Stimulated activated CD4-positive, alpha-beta T cell treated with anti-CD3 and anti-CD28 coated beads, Interleukin-1b, Interleukin-23, amount 100 ng/mL, for 4 hours (primary cell): Measurements from ENCODE around the gene PTPRN2.
"Not testable (repeated sequence)": the region's sequence is repeated elsewhere in the genome, so short reads cannot be mapped to it uniquely, and the experiment has no call there.

Source experiments
- DNase-seq, 2 donors: peaks; one replicate each; pipeline ENCODE4 v3.0.0-alpha.2; 2020; ENCODE audit warnings: low read depth in 2 of 2

Gene PTPRN2

DNA sequence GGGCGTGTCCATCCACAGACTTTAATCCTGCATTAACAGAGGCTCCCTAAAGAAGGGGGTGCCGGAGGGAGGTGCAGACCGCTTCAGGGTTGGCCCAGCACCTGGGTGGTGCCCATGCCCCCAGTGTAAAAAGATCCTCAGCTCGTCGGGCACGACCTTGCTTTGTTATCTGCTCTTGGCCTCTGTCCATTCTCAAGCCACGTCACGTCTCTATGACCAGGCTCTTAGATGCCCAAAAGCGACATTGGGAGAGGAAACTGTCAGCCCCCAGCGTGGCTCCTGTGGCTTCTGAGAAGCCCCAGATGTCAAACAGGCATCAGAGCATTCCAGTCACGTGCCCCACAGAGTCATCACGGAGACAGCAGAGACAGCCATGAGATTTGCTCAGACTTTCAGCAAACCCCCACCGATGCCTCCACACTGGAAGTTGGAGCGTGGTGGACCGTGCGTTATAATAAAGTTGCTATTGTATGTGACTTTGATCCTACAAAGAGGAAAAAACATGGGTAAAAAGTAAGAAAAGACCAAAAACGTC lies 55.5 kb downstream of the PTPRN2 start:
- DNase-seq: no peak

DNA sequence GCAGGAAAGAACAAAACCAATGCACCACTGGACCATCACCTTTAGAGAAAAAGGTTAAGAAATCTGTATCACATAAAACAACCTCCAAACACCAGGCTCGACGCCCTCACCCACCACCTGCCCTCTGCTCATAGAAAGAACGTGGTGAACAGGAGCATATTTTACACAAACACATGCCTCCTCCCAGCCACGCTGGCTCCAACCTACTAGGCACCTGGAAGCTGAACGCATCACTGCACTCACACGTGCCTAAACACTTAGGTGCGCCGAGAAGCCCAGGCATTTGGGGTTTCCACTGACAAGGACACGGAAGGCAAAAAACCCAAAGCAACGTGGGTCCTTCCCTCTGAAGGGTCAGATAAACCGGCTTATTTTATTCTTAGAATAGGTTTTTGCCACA lies 56.0 kb downstream of the PTPRN2 start:
- no peak for DNase-seq

DNA sequence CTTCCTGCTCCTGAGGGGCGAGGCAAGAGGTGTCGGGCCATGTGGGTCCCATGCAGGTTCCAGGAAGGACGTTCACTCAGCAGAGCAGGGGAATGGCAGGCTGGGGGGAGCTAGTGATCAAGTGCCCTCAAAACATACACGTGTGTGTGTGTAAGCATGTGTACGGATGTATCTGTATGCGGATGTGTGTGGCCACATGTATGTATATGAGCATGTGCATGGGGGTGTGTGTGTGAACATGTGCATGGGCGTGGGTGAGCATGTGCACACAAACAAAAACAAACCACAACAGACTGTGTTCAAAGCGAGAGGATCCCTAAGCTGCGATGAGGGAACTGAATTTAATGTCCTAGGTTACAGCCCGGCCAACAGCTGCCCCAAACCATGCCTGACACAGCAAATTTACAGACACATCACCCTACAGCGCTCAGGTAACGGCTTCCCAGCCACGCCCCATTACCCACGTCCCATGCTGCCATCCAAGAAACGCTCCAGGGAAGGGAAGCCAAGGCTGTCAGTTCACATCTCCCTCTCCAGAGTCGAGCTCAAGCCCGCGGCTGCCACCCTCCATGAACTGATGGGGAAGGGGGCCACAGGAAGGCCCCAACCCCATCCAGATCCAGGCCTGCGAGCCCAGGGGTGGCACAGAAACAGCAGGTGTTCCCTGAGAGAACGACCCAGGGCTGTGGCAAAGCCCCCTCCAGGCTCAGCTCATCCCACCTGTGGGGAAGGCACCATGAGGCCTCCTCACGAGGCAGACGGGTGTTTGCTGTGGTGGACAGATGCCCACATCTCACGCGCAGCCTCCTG lies 56.6 kb downstream of the PTPRN2 start:
- no peak for DNase-seq

DNA sequence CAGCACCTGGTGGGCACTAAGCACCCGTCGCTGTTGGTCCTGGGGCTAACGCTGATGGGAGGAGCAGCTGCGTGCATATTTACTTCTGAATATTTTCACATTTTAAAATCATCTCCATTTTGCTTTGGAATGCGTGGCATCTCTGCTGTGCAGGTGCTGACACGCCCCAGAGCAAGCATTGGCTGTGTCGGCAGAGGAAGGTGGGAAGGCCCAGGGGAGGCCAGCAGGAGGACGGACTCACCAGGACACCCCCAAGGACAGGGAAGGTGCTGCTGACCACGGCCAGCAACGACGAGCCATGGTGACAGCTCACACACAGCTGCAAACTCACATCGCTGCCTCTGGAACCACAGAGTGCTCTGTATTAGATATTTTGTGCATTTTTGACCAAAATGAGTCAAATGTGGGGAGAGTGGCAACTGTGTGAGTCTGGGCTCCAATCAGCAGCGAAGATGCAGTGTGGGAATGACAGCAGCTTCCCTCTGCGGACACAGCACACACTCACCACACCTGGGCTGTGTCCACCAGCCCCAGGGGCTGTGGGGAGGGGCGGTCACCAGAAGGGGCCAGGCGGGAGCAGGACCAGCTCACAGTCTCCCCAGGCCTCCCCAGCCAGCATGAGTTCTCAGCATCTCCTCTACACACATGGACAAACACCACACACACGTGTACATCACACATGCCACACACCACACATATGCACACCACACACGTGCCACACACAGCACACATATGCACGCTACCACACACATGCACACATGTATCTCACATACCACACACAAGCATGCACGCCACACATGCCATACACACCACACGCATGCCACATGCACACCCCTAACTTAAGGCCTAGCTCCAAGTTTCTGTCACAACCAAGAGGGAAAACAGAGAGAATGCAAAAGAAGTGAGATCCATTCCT lies 58.2 kb downstream of the PTPRN2 start:
- DNase-seq: no peak

DNA sequence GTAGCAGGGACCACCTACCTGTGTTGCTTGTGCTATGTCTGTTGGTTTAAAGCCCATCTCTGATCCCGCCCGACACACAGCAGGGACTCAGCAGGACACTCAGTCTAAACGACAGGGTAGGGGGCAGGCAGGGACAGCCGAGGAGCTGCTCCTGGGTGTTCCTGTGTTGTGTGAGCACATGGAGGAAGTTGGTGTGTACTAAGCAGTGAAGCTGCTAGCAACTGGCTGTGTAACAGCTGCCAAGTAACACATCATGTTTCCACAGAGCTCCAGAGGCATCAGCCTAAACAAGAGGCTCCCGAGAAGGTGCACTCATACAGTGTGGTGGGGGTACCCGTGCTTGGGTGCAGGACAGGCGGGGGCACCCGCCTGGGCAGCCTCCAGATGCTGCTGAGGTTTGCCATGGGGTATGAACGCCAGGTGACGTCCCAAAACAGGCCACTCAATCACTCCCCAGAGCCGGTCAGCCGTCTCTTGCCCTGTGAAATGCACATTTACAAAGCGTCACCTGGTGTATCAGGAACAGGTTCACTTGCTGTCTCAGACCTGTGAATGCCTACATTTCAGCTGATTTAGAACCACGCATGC lies 59.6 kb downstream of the PTPRN2 start:
- DNase-seq: no peak

DNA sequence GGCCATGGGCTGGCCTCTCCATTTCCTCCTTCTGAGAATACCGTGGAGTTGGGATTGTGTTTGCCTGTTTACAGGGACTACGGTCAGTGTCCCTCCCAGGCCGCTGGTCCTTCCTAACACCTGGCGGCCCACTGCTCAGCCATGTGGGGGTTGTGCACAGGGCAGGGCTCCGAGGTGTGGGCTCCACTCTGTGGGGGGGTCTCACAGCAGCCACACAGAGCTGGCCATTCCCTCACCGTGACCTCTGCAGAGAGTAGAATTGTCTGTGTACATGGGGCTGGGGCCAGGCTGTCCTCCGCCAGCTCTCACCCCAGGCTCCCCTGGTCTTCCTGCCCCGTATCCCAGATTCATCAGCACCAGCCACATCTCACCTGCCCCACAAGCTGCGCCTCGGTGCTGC lies 60.1 kb downstream of the PTPRN2 start:
- no peak for DNase-seq

DNA sequence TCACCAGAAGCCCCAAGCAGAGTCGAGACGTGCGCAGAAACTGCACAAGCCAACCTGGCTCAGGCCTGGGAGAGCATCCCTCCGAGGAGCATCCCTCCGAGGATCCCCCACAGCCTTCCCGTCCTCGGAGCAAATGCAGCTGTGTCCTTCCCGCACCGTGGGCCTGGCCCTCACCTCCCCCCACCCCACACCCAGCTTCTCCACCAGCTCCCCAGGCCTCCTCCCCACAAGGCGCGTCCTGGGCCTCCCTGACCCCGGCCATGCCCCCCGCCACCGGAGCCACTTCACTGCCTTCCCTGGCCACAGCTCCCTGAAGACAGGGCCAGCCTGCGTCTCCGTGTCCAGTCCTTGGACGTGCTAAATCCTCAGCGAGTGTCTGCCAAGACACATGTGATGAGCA lies 60.6 kb downstream of the PTPRN2 start:
- DNase-seq: no peak

DNA sequence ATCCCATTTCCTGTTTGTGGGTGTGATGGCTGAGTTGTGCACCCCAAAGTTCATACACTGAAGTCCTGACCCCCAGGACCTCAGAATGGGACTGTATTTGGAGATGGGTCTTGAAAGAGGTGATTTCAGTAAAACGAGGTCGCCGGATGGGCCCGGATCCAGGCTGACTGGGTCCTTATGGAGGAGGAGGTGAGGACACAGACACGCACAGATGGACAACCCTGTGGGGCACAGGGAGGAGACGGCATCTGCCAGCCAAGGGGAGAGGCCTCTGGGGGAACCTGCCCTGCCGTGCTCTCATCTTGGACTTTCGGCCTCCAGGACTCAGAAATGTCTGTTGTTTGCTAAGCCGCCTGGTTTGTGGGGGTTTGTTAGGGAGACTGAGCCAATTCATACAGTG lies 61.1 kb downstream of the PTPRN2 start:
- no peak for DNase-seq

DNA sequence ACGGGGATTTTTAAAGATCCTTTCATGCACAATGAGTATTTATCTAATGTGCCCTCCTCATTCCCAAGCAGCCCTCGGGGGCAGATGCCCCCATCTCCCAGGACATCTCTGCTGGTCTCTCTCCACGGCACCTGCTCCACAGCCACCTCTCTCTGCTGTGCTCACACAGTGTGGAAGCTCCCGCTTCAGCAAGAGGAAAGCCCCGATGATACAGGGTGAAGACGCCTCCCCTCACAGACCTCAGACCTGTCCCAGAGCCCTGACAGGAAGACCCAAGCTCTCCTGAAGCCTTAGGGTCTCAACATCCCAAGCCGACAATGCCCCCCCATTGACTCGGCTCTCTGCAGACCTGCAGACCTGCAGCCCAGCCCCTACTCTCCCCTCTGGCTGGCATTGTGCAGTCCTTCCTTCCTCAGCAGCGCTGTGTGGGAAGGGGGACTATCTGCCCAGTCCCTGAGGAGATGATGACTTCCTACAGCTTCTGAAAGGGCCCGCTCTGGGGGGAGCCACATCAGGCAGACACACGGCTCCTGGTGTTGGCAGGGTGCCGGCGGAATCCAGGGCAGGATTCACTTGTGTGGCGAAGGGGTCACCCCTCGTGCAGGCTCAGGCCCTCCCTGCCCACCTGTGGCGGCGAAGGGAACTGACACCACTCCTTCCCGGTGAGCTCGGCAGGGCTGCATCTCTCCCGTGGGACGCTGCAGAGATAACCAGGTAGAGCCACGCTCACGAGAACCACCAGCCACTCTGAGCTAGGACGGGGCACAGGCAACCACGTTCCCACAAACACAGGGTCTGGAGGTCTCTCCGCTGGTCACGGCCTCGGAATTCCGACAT lies 61.8 kb downstream of the PTPRN2 start:
- no peak for DNase-seq

DNA sequence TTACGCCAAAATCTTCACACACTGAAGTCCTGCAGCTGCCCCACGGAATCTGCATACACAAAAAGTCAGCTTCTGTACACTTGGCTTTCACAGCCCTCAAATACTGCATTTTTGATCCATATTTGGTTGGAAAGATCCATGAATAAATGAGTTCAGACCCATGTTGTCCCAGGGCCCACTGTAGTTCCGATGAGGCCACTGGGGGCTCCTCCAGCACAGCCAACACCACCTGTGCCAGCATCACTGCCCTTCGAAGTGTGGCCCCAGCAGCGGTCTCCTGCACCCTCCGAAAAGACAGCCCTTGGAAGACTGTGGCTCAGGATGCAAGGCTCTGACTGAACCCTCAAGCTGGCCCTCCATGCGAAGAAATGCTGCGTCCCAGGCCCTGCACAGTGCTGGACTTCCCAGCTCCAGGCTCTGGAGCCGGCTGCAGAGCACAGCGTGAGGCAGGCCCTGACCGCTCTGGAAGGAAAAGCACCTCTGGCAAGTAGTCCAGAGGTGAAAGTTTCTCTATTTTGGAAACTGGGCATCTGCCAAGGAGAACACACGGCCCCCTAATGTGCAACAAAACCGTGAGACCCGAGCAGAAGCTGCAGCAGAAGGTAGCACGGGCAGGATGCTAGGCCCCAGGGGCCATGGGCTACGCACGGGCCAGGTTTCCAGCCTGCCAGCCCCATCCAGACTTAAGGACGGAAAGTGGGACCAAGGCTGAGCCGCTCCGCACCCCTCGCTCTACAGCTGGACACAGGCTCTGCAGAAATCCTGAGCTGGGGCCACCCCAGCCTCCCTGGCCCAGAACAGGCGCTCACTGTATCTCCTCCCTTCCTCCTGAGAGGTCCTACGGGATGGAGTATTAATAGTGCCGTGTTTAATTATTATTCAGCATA lies 62.6 kb downstream of the PTPRN2 start:
- DNase-seq: no peak

DNA sequence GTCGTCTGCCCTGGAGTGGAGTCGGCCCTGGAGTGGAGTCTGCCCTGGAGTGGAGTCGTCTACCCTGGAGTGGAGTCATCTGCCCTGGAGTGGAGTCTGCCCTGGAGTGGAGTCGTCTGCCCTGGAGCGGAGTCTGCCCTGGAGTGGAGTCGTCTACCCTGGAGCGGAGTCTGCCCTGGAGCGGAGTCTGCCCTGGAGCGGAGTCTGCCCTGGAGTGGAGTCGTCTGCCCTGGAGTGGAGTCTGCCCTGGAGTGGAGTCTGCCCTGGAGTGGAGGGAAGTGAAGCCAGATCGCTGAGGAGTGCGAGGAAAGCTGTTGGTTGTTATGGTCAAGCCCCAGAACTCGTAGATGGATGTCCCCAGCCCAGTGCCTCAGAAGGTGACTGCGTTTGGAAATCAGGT lies 63.3 kb downstream of the PTPRN2 start:
- not testable (repeated sequence) for DNase-seq

DNA sequence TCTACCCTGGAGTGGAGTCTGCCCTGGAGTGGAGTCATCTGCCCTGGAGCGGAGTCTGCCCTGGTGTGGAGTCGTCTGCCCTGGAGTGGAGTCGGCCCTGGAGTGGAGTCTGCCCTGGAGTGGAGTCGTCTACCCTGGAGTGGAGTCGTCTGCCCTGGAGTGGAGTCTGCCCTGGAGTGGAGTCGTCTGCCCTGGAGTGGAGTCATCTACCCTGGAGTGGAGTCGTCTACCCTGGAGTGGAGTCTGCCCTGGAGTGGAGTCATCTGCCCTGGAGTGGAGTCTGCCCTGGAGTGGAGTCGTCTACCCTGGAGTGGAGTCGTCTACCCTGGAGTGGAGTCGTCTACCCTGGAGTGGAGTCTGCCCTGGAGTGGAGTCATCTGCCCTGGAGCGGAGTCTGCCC lies 63.7 kb downstream of the PTPRN2 start:
- not testable (repeated sequence) for DNase-seq

DNA sequence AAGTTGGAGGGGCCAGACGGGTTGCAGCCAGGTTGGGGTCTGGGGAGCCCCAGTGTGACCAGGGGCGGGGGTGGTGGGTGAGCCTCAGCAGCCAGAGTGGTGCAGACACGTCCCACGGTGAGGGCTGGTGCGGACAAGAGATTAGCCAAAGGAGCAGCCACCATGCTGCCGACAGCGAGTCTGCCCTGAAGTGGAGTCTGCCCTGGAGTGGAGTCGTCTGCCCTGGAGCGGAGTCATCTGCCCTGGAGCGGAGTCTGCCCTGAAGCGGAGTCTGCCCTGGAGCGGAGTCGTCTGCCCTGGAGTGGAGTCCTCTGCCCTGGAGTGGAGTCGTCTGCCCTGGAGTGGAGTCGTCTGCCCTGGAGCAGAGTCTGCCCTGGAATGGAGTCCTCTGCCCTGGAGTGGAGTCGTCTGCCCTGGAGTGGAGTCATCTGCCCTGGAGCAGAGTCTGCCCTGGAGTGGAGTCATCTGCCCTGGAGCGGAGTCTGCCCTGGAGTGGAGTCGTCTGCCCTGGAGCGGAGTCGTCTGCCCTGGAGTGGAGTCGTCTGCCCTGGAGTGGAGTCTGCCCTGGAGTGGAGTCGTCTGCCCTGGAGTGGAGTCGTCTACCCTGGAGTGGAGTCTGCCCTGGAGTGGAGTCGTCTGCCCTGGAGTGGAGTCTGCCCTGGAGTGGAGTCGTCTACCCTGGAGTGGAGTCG lies 64.3 kb downstream of the PTPRN2 start:
- DNase-seq: not testable (repeated sequence)

DNA sequence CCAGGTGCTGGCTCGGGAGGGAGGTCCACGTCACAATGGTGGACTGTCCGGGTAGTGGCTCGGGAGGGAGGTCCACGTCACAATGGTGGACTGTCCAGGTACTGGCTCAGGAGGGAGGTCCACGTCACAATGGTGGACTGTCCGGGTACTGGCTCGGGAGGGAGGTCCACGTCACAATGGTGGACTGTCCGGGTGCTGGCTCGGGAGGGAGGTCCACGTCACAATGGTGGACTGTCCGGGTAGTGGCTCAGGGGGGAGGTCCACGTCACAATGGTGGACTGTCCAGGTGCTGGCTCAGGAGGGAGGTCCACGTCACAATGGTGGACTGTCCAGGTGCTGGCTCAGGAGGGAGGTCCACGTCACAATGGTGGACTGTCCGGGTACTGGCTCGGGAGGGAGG lies 65.8 kb downstream of the PTPRN2 start:
- not testable (repeated sequence) for DNase-seq

DNA sequence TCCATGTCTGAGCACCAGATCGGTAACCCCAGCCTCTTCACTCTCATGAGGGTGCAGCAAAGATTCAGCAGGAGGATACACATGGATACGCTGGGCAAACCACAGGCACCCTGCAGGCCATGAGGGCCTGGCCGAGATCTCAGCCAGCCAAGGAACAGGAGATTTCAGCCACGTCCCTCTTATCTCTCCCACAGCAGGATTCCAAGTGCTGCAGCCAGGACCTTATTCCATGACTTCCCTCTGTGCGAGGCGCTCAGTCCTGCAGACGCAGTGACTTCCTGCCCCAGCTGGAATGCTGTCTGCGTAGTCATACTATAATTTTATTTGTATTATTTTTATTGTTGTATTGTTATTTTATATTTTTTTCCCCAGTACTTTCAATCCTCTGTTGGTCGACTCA lies 66.8 kb downstream of the PTPRN2 start:
- DNase-seq: no peak

DNA sequence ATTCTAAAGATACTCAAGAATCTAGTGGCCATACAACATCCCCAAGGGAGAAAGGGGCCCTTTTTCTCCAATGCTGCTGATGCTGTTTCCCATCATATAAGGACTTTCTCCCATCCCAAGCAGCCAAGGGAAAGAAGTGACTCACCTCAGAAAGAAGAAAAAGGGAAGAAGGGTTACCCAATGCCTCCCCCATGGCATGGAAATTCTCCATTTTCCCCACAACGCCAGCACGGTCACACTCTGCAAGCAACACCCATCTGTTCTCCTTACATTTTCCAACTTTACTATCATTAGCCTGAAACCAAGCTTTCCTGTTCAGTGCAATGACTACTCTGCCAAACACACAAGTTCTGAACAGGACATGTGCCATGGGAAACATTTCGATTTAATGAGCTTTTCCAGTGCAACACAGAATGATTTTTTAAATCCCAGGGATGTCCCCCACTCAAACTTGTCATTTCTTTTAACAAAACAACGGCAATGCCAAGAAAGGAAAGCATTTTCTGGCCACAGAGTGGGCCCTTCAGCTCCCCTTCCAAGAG lies 67.9 kb downstream of the PTPRN2 start:
- DNase-seq: no peak

DNA sequence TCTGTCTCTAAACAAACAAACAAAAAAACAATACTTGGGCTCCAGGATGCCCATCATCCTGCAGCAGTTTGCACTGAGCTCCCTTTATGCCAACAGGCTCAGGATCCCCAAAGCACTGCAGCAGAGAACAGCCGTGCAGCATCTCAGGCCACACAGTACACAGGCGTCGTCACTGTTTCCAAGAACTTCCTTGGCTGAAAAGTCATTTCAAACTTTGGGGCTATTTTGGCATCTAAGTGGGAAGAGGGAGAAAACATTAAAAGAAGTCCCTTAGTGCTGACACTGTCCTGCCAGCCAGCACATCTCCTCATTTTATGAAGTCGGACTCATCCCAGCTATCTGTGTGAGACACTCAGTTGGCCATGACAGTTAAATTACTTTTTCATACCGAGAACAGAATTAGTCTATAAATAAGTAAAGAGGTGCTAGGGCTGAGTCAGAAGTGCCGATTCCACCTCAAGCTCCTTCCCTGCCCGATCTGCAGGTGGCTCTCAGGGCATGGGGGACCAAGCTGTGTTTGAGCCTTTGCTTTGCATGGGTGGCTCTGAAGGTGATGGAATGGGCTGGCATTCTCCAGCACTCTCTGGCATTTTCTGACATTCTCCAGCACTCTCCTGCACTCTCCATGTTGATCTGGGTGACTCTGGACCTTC lies 68.5 kb downstream of the PTPRN2 start:
- no peak for DNase-seq

DNA sequence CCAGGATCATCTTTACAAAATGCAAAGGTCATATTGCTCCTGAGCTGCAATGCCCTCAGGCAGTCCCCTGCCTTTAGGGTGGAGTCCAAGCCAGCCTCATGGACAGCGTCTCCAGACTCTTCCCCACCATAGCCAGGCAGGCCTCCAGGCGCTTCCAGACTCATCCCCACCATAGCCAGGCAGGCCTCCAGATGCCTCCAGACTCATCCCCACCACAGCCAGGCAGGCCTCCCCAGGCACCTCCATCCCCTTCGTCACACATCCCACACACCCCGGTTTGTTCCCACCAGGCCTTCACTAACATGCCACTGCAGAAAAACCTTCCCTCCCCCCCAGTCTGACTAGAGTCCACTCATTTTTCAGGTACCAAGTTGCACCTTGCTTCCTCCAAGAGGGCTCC lies 70.1 kb downstream of the PTPRN2 start:
- no peak for DNase-seq

DNA sequence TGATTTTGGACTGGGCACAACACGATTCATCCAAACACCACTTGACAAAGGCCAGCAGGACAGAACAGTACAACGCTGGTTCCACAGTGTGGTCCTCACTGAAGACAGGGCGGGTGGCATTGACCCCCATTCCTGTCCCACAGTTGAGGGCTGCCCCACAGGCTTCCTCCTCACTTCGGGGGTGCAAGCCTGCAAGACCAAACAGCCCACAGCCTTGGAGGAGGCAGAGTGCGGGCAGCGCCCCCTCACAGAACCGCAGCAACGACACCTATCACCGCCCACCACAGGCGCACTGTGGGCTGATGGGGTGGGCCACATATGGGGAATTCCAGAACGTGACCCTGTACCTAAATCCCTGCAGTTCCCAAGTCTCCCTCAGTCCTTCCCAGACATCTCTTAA lies 70.6 kb downstream of the PTPRN2 start:
- DNase-seq: no peak
